GM12878 (cell line): ENCODE results near the gene CTCFL. TPM values are rescaled to one million over a fixed set of nuclear protein-coding genes. Genes with fewer than 3 reads are reported as not detected.
"Not testable (repeated sequence)": the region's sequence is repeated elsewhere in the genome, so short reads cannot be mapped to it uniquely, and the experiment has no call there.

Experiments
- ATAC-seq: fragments of 200-7000 bp; cut with Tn5 transposase; 3 replicates; pipeline ENCODE4 v1.9.1; 2020; ENCODE audit warnings: mild to moderate bottlenecking, moderate library complexity
- BruUV-seq: library from RNA; stranded (reverse); fragments of 400-500 nt; replicated peaks from 2 replicates; lab custom pipeline; 2021; lab: Mats Ljungman, UMichigan
- CTCF ChIA-PET: fragments of 300-600 bp; sonication (Branson Sonifier 250); formaldehyde crosslinking; extraction: SDS; loops from one replicate; lab custom pipeline; 2021; ENCODE audit warnings: inconsistent platforms; lab: Yijun Ruan, JAX
- POLR2A ChIA-PET: fragments of 350-600 bp; formaldehyde crosslinking; extraction: SDS; loops from one replicate; lab custom pipeline; 2021; ENCODE audit warnings: inconsistent platforms; lab: Charles Lee
- RAD21 ChIA-PET: fragments of 300-600 bp; sonication (Branson Sonifier 250); formaldehyde crosslinking; loops from one replicate; lab custom pipeline; 2023; ENCODE audit warnings: antibody characterized with exemption; ENCODE audit not compliant: unreplicated experiment; lab: Charles Lee
- SMC1A ChIA-PET: fragments of 300-600 bp; sonication (Branson Sonifier 250); formaldehyde crosslinking; loops from one replicate; lab custom pipeline; 2023; ENCODE audit not compliant: unreplicated experiment, uncharacterized antibody; lab: Charles Lee
- DNase-seq: peaks from one replicate; pipeline ENCODE4 v3.0.0-alpha.2; 2011; ENCODE audit warnings: low read depth, low spot score
- FAIRE-seq: peaks from 3 replicates; lab custom pipeline; 2011; peaks lifted over from hg19 to GRCh38; lab: Jason Lieb, UNC
- H2AFZ ChIP-seq: 2 replicates; pipeline ENCODE4 v1.6.0; 2011; ENCODE audit warnings: low read depth, low read length, control low read depth; ENCODE audit not compliant: control insufficient read depth
- H3K27ac ChIP-seq: 2 replicates; pipeline ENCODE4 v1.5.1; 2011; ENCODE audit warnings: control low read depth; ENCODE audit not compliant: control insufficient read depth, insufficient read depth
- H3K27me3 ChIP-seq, 2 experiments: replicated peaks in 1 of 2; 2 replicates each; pipeline versions ENCODE4 v1.6.0 to v1.6.1; 2011; ENCODE audit warnings: low read length in 1 of 2; ENCODE audit not compliant: control insufficient read depth in 2 of 2, insufficient read depth in 2 of 2
- H3K36me3 ChIP-seq, 2 experiments: 2 replicates each; pipeline ENCODE4 v1.5.1; 2011; ENCODE audit warnings: low read length in 1 of 2; ENCODE audit not compliant: control insufficient read depth in 2 of 2, insufficient read depth in 2 of 2
- H3K4me1 ChIP-seq: 2 replicates; pipeline ENCODE4 v1.6.1; 2011; ENCODE audit warnings: mild to moderate bottlenecking, low read length, moderate library complexity, mixed read lengths; ENCODE audit not compliant: control insufficient read depth, insufficient read depth
- H3K4me2 ChIP-seq: 2 replicates; pipeline ENCODE4 v1.6.0; 2011; ENCODE audit warnings: control low read depth; ENCODE audit not compliant: control insufficient read depth, insufficient read depth
- H3K4me3 ChIP-seq: fragments of 200-600 bp; sonication (generic); 2 replicates; pipeline ENCODE4 v1.5.1; 2016
- H3K79me2 ChIP-seq: 2 replicates; pipeline ENCODE4 v1.6.0; 2011; ENCODE audit warnings: low read length; ENCODE audit not compliant: control insufficient read depth, insufficient read depth
- H3K9ac ChIP-seq: 2 replicates; pipeline ENCODE4 v1.8.0; 2011; ENCODE audit warnings: low read length, control low read depth, mixed read lengths; ENCODE audit not compliant: control insufficient read depth, insufficient read depth
- H3K9me3 ChIP-seq: replicated peaks from 3 replicates; pipeline ENCODE4 v1.5.1; 2011; ENCODE audit warnings: mild to moderate bottlenecking, low read length; ENCODE audit not compliant: control insufficient read depth, insufficient read depth
- H4K20me1 ChIP-seq: 2 replicates; pipeline ENCODE4 v1.6.0; 2011; ENCODE audit not compliant: control insufficient read depth, insufficient read depth
- CBX5 ChIP-seq: sonication (generic); IDR thresholded peaks from 2 replicates; pipeline ENCODE4 v1.6.1; 2016; ENCODE audit warnings: low read depth, moderate library complexity, mild to moderate bottlenecking, inconsistent platforms
- NBN ChIP-seq: fragments of 450-650 bp; IDR thresholded peaks from 2 replicates; pipeline ENCODE4 v1.6.1; 2016
- PAX5 ChIP-seq: IDR thresholded peaks from 2 replicates; pipeline ENCODE4 v1.6.1; 2011; ENCODE audit warnings: low read depth, low read length, borderline replicate concordance
- POU2F2 ChIP-seq: IDR thresholded peaks from 3 replicates; pipeline ENCODE4 v1.6.1; 2011; ENCODE audit warnings: low read depth, mild to moderate bottlenecking, low read length, borderline replicate concordance
- RAD21 ChIP-seq: IDR thresholded peaks from 2 replicates; pipeline ENCODE4 v1.6.1; 2011; ENCODE audit warnings: mild to moderate bottlenecking, low read depth, low read length, moderate library complexity; ENCODE audit not compliant: insufficient read depth
- TCF7 ChIP-seq: IDR thresholded peaks from 2 replicates; pipeline ENCODE4 v1.6.1; 2014; ENCODE audit warnings: antibody characterized with exemption, borderline replicate concordance
- WGBS: methylation state at CpG from one replicate; pipeline ENCODE4 v1.1.6; 2016; ENCODE audit warnings: low lambda C conversion rate; ENCODE audit not compliant: insufficient replicate concordance, insufficient coverage; ENCODE audit errors: missing lambda C conversion rate; 5-methylcytosine and 5-hydroxymethylcytosine counted together
- in situ Hi-C: fragments of 300-500 bp; cut with MboI; formaldehyde crosslinking; loops from 9 replicates; pipeline ENCODE4 v1.14.3; 2018; ENCODE audit warnings: mixed read lengths
- intact Hi-C: fragments of 100-400 bp; cut with micrococcal nuclease; formaldehyde crosslinking; loops from one replicate; pipeline ENCODE4 v1.14.2; 2022; ENCODE audit not compliant: unreplicated experiment
- polyA plus RNA-seq, 11 experiments: library from polyadenylated mRNA; depleted of rRNA in 4 of 11; unstranded in 6 of 11; stranded (reverse) in 5 of 11; fragments of >200 nt; fragmentation: Nextera tagmentation in 4 of 11; fragmentation: Illumina TruSeq in 1 of 11; extraction: Ambion mirVana in 4 of 11; extraction: Trizol in 1 of 11; gene quantifications; 1 replicate in 1 of 11; 2 replicates in 10 of 11; pipeline versions ENCODE4 v1.2.1 to v1.2.3, GENCODE V29; 2011 to 2016; ENCODE audit warnings: inconsistent platforms in 2 of 11, missing spikeins in 2 of 11, low read depth in 1 of 11
- total RNA-seq, 4 experiments: library from RNA; depleted of rRNA in 3 of 4; stranded (reverse); fragments of >200 nt in 3 of 4; fragmentation: Illumina TruSeq in 1 of 4; extraction: Trizol in 1 of 4; gene quantifications; 2 replicates each; pipeline versions ENCODE4 v1.2.1 to v1.2.3, GENCODE V29; 2013 to 2021

The CTCFL gene
- total and polyA plus RNA-seq, 10 of the 15 experiments (the other 5 are each of a cell fraction or from before 2014, with no cell fraction given), result 0.06 to 0.20 (median 0.11) TPM; not detected in 4

- peak; percentile 67; the same call in 1 of the 3 replicates for TF ChIP-seq POU2F2
- TF ChIP-seq RAD21, result peak; percentile 3; the same call in 1 of the 2 replicates
- TF ChIP-seq NBN, result peak; percentile 19; the same call in 1 of the 2 replicates
- peak; percentile 33; the same call in 1 of the 2 replicates for TF ChIP-seq PAX5
- no peak for TF ChIP-seq TCF7
Observed at GRCh38 chr20:57473246-57474048, 51.5 kb downstream of the CTCFL start (continued).

GRCh38 chr20:57472474-57472873 is 52.5 kb downstream of the CTCFL start:
- H3K9me3 ChIP-seq, H3K9ac ChIP-seq, H2AFZ ChIP-seq, H3K27me3 ChIP-seq, H3K4me3 ChIP-seq, BruUV-seq, DNase-seq, H3K27ac ChIP-seq, intact Hi-C loops, H3K79me2 ChIP-seq, H4K20me1 ChIP-seq, H3K4me2 ChIP-seq, H3K36me3 ChIP-seq, FAIRE-seq, ATAC-seq: not testable (repeated sequence)
- ChIA-PET POLR2A (interaction anchor here (0.5 to 4.0 kb wide), 12 partner anchors 10 to 1041 kb away, joined by 3 to 20 read pairs (median 6); partner anchors contain the start of gene RBM38), SMC1A (interaction anchor here (0.9 to 6.4 kb wide), 13 partner anchors 10 to 150 kb away, joined by 3 to 49 read pairs (median 5); no protein-coding TSS in a partner anchor), RAD21 (interaction anchor here (0.9 to 3.5 kb wide), 12 partner anchors 8 to 147 kb away, joined by 3 to 27 read pairs (median 8); partner anchors contain the start of gene RBM38), CTCF (interaction anchor here (1.4 to 4.8 kb wide), 8 partner anchors 8 to 91 kb away, joined by 4 to 28 read pairs (median 8); no protein-coding TSS in a partner anchor)
- 99% methylated on average over 5 of the region's 5 CpGs for WGBS
- TF ChIP-seq CBX5, result 0 out of 2 replicates have a peak, but pooled peaks have one; percentile 28
- in situ Hi-C loops, result loop anchor here (10.0 kb wide), 1 partner anchor 982 kb away; no protein-coding TSS in a partner anchor
- peaks cover 64% of the 10 kb centered on the region for H3K4me1 ChIP-seq
